Airway epithelial cell (primary cell): ENCODE results near the gene NDFIP1. TPM values are rescaled to one million over a fixed set of nuclear protein-coding genes. Genes with fewer than 3 reads are reported as not detected.

Source experiments
- total RNA-seq: library from RNA; depleted of rRNA; stranded (reverse); fragments of >200 nt; gene quantifications from 2 replicates; pipeline ENCODE4 v1.2.3, GENCODE V29; 2015

Gene NDFIP1
- 35.7 and 71.0 TPM in 2 replicates for total RNA-seq

GRCh38 chr5:142108432-142109330 lies at the start of gene NDFIP1:
Gene NDFIP1, plus strand, starts transcription at chr5:142108779. Its CDS starts 196 bp downstream, at chr5:142108975.

Other genes with a start within 250 kb of the NDFIP1 start
- gene PCDH1, start 230.4 kb upstream of the NDFIP1 start, total RNA-seq, result 50.3 and 60.9 TPM in 2 replicates
- gene DELE1, start 184.9 kb upstream of the NDFIP1 start, total RNA-seq, result 32.1 and 39.6 TPM in 2 replicates
- 0.21 TPM in 1 of 2 replicates, not detected in the other for gene PCDH12, start 150.6 kb upstream of the NDFIP1 start, total RNA-seq
- gene RNF14, start 139.7 kb upstream of the NDFIP1 start, total RNA-seq, result 31.8 and 41.9 TPM in 2 replicates
- gene GNPDA1, start 95.8 kb upstream of the NDFIP1 start, total RNA-seq, result 31.4 and 46.5 TPM in 2 replicates
- 7.1 and 12.7 TPM in 2 replicates for gene SPRY4, start 216.2 kb downstream of the NDFIP1 start, total RNA-seq